ENCODE measurements around the gene MGME1.

- no peak for TF ChIP-seq CTCF (IDR thresholded peaks at IDR 0.05; ENCODE audit: insufficient read depth, low read depth, low read length)
- no peak for TF ChIP-seq EZH2 (IDR thresholded peaks at IDR 0.05; ENCODE audit: insufficient read depth, low read length)
Measured at GRCh38 chr20:17990278-17990972, 21.6 kb downstream of the MGME1 start.
